Hepatocyte (in vitro differentiated cells): ENCODE measurements around the gene NEDD4L. TPM values are rescaled to one million over a fixed set of nuclear protein-coding genes. Genes with fewer than 3 reads are reported as not detected.

Experiments used
- DNase-seq: peaks from one replicate; pipeline ENCODE4 v3.0.0-alpha.2; 2016; ENCODE audit warnings: low spot score
- H2AFZ ChIP-seq: fragments of 200-600 bp; sonication (generic); 2 replicates; pipeline ENCODE4 v1.6.0; 2016; ENCODE audit warnings: antibody characterized with exemption, mild to moderate bottlenecking
- H3K27ac ChIP-seq: fragments of 200-600 bp; sonication (generic); 2 replicates; pipeline ENCODE4 v1.5.1; 2016; ENCODE audit warnings: mild to moderate bottlenecking
- H3K27me3 ChIP-seq: fragments of 200-600 bp; sonication (generic); 2 replicates; pipeline ENCODE4 v1.6.1; 2016
- H3K36me3 ChIP-seq: fragments of 200-600 bp; sonication (generic); replicated peaks from 2 replicates; pipeline ENCODE4 v1.5.1; 2016; ENCODE audit warnings: low read depth; ENCODE audit not compliant: insufficient read depth
- H3K4me1 ChIP-seq: fragments of 200-600 bp; sonication (generic); 2 replicates; pipeline ENCODE4 v1.5.1; 2016; ENCODE audit warnings: mild to moderate bottlenecking, moderate library complexity; ENCODE audit not compliant: insufficient read depth
- H3K4me2 ChIP-seq: fragments of 200-600 bp; sonication (generic); 2 replicates; pipeline ENCODE4 v1.6.0; 2016
- H3K4me3 ChIP-seq: fragments of 200-600 bp; sonication (generic); 2 replicates; pipeline ENCODE4 v1.5.1; 2016; ENCODE audit warnings: mild to moderate bottlenecking
- H3K79me2 ChIP-seq: fragments of 200-600 bp; sonication (generic); 2 replicates; pipeline ENCODE4 v1.6.0; 2017; ENCODE audit warnings: mild to moderate bottlenecking
- H3K9me2 ChIP-seq: fragments of 200-600 bp; sonication (generic); replicated peaks from 2 replicates; pipeline ENCODE4 v1.6.0; 2017; ENCODE audit warnings: mild to moderate bottlenecking; ENCODE audit not compliant: insufficient read depth
- H3K9me3 ChIP-seq: fragments of 200-600 bp; sonication (generic); 2 replicates; pipeline ENCODE4 v1.5.1; 2016; ENCODE audit warnings: low read depth, mild to moderate bottlenecking
- H4K20me1 ChIP-seq: fragments of 200-600 bp; sonication (generic); 2 replicates; pipeline ENCODE4 v1.6.0; 2016; ENCODE audit warnings: mild to moderate bottlenecking; ENCODE audit not compliant: insufficient read depth, poor library complexity, severe bottlenecking
- CTCF ChIP-seq: fragments of 200-600 bp; sonication (generic); IDR thresholded peaks from 2 replicates; pipeline ENCODE4 v1.5.1; 2016; ENCODE audit warnings: antibody characterized with exemption, mild to moderate bottlenecking; ENCODE audit not compliant: poor library complexity
- EZH2 ChIP-seq: fragments of 200-600 bp; sonication (generic); IDR thresholded peaks from 2 replicates; pipeline ENCODE4 v1.6.1; 2016; ENCODE audit warnings: antibody characterized with exemption, mild to moderate bottlenecking, borderline replicate concordance
- EZH2phosphoT487 ChIP-seq: fragments of 200-600 bp; sonication (generic); IDR thresholded peaks from one replicate; pipeline ENCODE4 v1.6.1; 2018; ENCODE audit warnings: antibody characterized with exemption, mild to moderate bottlenecking, low read depth, moderate library complexity; ENCODE audit not compliant: unreplicated experiment, severe bottlenecking
- WGBS: methylation state at CpG from one replicate; pipeline ENCODE4 v1.1.6; 2016; ENCODE audit warnings: low lambda C conversion rate; ENCODE audit errors: missing lambda C conversion rate; 5-methylcytosine and 5-hydroxymethylcytosine counted together
- polyA plus RNA-seq: library from polyadenylated mRNA; unstranded; fragments of >200 nt; fragmentation: Nextera tagmentation; extraction: Ambion mirVana; gene quantifications from 2 replicates; pipeline ENCODE4 v1.2.1, GENCODE V29; 2016
- total RNA-seq: library from RNA; depleted of rRNA; stranded (reverse); fragments of >200 nt; gene quantifications from 2 replicates; pipeline ENCODE4 v1.2.3, GENCODE V29; 2014

NEDD4L gene
- total and polyA plus RNA-seq, 2 experiments from 2014 or later: 104 to 140 TPM

- H3K27me3 ChIP-seq: no peaks in the 10 kb centered on the region
- H2AFZ ChIP-seq: no peak overlapping the region
- no peak overlapping the region for H3K4me3 ChIP-seq
- 94% methylated on average over 14 of the region's 14 CpGs for WGBS
- H3K9me2 ChIP-seq: no peaks in the 10 kb centered on the region
- H3K9me3 ChIP-seq: no peaks in the 10 kb centered on the region
- no peak for DNase-seq
- no peak overlapping the region for H3K4me2 ChIP-seq
- no peaks in the 10 kb centered on the region for H4K20me1 ChIP-seq
- TF ChIP-seq EZH2phosphoT487 (no peak), CTCF (no peak), EZH2 (no peak)
- no peaks in the 10 kb centered on the region for H3K36me3 ChIP-seq
- no peaks in the 10 kb centered on the region for H3K79me2 ChIP-seq
- peaks cover 12% of the 10 kb centered on the region for H3K4me1 ChIP-seq
- H3K27ac ChIP-seq: no peak overlapping the region
These were observed 344.7 kb downstream of the NEDD4L start for GRCh38 chr18:58388736-58389135.

- DNase-seq: no peak
- no peaks in the 10 kb centered on the region for H3K9me3 ChIP-seq
- no peaks in the 10 kb centered on the region for H4K20me1 ChIP-seq
- no peaks in the 10 kb centered on the region for H3K27me3 ChIP-seq
- no peak overlapping the region for H3K4me2 ChIP-seq
- TF ChIP-seq EZH2 (no peak), CTCF (no peak), EZH2phosphoT487 (no peak)
- WGBS: 82% methylated on average over 2 of the region's 2 CpGs
- no peaks in the 10 kb centered on the region for H3K79me2 ChIP-seq
- no peaks in the 10 kb centered on the region for H3K36me3 ChIP-seq
- H3K4me1 ChIP-seq: peaks cover 12% of the 10 kb centered on the region
- no peak overlapping the region for H3K27ac ChIP-seq
- no peaks in the 10 kb centered on the region for H3K9me2 ChIP-seq
- no peak overlapping the region for H2AFZ ChIP-seq
- no peak overlapping the region for H3K4me3 ChIP-seq
These were observed 345.7 kb downstream of the NEDD4L start for GRCh38 chr18:58389745-58390144.

- Histone ChIP-seq H3K4me1 (peaks cover 12% of the 10 kb centered on the region), H3K4me3 (no peak overlapping the region), H3K27ac (peak overlapping the region; percentile 4), H3K4me2 (no peak overlapping the region), H4K20me1 (no peaks in the 10 kb centered on the region), H3K27me3 (no peaks in the 10 kb centered on the region), H3K9me2 (no peaks in the 10 kb centered on the region), H3K9me3 (no peaks in the 10 kb centered on the region), H3K79me2 (no peaks in the 10 kb centered on the region), H2AFZ (no peak overlapping the region), H3K36me3 (no peaks in the 10 kb centered on the region)
- WGBS: 93% methylated on average over 9 of the region's 9 CpGs
- DNase-seq: no peak
- no peak for TF ChIP-seq EZH2phosphoT487
These were observed 346.4 kb downstream of the NEDD4L start for GRCh38 chr18:58390399-58390798.

GRCh38 chr18:58391231-58391825 is 347.3 kb downstream of the NEDD4L start:
- no peak overlapping the region for H3K4me3 ChIP-seq
- no peak for DNase-seq
- H3K27me3 ChIP-seq: no peaks in the 10 kb centered on the region
- no peak overlapping the region for H2AFZ ChIP-seq
- no peaks in the 10 kb centered on the region for H4K20me1 ChIP-seq
- H3K9me3 ChIP-seq: no peaks in the 10 kb centered on the region
- H3K4me2 ChIP-seq: no peak overlapping the region
- peak overlapping the region; percentile 49 for H3K27ac ChIP-seq
- H3K36me3 ChIP-seq: no peaks in the 10 kb centered on the region
- WGBS: 85% methylated on average over 1 of the region's 1 CpG
- no peaks in the 10 kb centered on the region for H3K9me2 ChIP-seq
- H3K79me2 ChIP-seq: no peaks in the 10 kb centered on the region
- no peak for TF ChIP-seq EZH2
- peaks cover 12% of the 10 kb centered on the region for H3K4me1 ChIP-seq
